Epithelial cell of proximal tubule (primary cell): ENCODE results near the gene GJB1. TPM values are rescaled to one million over a fixed set of nuclear protein-coding genes. Genes with fewer than 3 reads are reported as not detected.

Experiments
- DNase-seq: peaks from one replicate; pipeline ENCODE4 v3.0.0-alpha.2; 2011; ENCODE audit warnings: low read depth
- H3K4me3 ChIP-seq: 2 replicates; pipeline ENCODE4 v1.5.1; 2011; ENCODE audit warnings: low read depth, mild to moderate bottlenecking, low read length
- total RNA-seq: library from RNA; depleted of rRNA; stranded (reverse); fragments of >200 nt; gene quantifications from 2 replicates; pipeline ENCODE4 v1.2.3, GENCODE V29; 2015
- TF ChIP-seq, protein P1 (sequence below): conservative IDR thresholded peaks from 2 replicates; pipeline ENCODE4 v1.5.1; 2012; ENCODE audit warnings: low read depth, mild to moderate bottlenecking, low read length

The GJB1 gene
- total RNA-seq, 1 donor from 2014 or later = 0.40 TPM

DNA sequence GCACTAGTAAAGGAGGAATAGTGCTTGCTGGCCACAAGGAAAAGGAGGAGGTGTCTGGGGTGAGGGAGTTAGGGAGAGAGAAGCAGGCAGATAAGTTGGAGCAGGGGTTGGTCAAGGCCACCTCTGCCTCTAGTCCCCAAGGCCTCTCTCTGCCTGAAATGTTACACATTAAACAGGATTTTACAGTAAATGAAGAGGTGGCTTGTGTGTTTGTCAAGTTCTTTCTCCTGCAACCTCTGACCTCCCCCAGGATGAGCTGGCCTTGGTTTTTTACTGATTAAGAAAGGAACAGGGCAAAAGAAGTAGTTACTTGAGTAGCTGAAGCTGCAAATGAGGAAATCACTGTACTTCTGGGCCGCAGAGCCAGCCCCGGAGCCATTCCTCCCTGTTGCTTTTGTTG is 2.0 kb downstream of the GJB1 start:
- TF ChIP-seq, protein P1, sequence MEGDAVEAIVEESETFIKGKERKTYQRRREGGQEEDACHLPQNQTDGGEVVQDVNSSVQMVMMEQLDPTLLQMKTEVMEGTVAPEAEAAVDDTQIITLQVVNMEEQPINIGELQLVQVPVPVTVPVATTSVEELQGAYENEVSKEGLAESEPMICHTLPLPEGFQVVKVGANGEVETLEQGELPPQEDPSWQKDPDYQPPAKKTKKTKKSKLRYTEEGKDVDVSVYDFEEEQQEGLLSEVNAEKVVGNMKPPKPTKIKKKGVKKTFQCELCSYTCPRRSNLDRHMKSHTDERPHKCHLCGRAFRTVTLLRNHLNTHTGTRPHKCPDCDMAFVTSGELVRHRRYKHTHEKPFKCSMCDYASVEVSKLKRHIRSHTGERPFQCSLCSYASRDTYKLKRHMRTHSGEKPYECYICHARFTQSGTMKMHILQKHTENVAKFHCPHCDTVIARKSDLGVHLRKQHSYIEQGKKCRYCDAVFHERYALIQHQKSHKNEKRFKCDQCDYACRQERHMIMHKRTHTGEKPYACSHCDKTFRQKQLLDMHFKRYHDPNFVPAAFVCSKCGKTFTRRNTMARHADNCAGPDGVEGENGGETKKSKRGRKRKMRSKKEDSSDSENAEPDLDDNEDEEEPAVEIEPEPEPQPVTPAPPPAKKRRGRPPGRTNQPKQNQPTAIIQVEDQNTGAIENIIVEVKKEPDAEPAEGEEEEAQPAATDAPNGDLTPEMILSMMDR = no peak
- DNase-seq = no peak

DNA sequence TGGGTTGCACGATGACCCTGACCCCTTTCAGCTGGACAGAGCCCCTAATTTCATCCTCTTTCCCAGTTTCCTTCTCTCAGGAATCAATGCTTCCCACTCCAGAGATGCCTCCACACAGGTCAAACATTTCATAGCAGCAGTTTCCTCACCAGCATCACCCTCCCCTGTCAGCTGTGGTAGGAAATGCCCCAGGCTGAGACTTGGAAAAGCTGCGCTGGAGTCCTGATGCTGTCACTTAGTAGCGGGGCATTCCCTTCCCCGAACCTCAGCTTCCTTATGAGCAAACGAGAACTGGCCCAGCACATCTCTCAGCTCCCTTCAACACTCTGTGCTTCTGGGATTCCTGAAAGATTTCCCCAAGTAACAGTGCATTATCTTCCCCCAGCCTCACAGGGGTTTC is 2.7 kb downstream of the GJB1 start:
- TF ChIP-seq, protein P1 = no peak
- H3K4me3 ChIP-seq = no peak overlapping the region
- DNase-seq = no peak

More for the DNA sequence above, 2.0 kb downstream of the GJB1 start:
- no peak overlapping the region for H3K4me3 ChIP-seq

DNA sequence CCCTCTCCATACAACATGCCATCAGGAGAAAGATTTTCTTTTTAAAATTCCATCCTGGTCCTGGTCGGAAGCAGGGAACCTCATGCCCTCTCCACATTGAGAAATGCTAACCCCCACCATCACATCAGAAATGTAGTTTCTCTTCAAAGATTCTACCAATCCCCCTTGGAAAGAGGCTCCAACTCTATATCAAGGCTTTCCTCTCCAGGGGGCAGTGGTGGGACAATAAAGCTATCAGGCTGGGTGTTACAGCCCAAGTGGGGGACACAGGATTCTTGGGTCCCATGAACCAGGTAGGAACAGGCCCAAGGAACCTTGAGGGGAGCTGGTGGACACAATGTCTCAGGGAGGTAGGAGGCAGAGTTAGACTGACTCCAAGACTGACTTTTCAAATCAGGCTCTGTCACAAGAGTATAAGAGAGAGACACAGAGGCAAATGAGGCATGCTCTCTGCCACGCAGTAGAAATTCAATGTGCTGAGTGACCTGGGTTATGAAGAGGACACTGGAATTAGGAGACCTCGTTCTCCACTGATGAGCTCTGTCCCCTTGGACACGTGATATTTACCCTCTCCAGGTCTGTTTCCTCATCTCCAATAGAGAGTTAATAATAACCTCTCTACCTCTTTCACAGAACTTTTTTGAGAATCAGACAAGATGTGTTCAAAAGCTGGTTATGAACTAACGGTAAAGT is 4.5 kb downstream of the GJB1 start:
- DNase-seq = no peak
- no peak overlapping the region for H3K4me3 ChIP-seq
- TF ChIP-seq, protein P1 = no peak

DNA sequence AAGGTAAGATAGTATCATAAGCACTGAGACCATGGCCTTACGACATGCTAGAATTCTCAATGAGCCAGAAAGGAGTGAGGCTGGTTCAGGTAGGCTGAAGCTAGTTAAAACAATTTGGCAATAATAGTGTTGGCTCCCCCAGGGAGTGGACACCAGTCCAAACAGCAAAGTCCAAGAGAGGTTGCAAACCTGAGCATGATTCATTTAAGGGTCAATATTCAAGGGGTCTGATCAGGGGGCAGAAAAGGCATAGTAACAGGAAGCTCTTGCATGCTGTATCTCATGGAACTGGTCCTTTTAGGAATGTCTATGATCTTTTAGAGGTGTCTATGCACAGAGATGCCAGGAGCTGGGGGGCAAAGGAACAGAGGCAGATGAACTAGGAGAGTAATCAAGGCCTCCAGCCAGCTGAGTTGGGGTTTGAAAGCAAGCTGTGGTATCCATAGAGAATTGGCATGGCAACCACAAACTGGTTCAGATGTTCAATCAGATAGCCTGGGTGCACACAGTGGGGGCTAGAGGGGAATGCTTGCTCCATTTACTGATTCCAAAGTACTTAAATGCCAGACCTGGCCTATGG is 5.1 kb downstream of the GJB1 start:
- DNase-seq = no peak
- TF ChIP-seq, protein P1 = no peak
- H3K4me3 ChIP-seq = no peak overlapping the region

DNA sequence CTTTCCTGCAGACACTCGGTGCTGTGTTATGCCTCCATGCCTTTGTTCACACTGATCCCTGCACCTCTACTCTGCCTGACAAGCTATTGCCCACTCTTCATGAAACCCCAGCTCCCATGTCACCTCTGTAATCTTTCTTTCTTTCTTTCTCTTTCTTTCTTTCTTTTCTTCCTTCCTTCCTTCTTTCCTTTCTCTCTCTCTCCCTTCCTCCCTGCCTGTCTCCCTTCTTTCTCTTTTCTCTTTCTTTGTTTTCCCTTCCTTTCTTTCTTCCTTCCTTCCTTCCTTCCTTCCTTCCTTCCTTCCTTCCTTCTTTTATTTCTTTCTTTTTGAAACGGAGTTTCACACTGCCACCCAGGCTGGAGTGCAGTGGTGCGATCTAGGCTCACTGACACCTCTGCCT is 12.5 kb downstream of the GJB1 start:
- no peak overlapping the region for H3K4me3 ChIP-seq
- TF ChIP-seq, protein P1 = no peak
- no peak for DNase-seq

DNA sequence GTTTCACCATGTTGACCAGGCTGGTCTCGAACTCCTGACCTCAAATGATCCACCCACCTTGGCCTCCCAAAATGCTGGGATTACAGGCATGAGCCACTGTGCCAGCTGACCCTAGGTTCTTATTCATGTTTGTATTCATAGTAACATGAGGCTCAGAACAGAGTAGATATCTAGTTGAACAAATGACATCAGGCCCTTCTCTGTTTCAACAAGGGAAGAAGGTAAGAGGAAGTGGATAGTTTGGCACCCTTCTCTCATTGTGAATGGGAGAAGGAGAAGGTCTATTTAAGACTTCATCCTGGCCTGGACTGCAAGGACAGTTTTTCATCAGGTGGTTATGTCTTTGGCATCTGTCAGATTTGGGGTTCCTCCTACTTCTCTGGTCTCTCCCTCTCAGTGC is 13.8 kb downstream of the GJB1 start:
- no peak for DNase-seq
- TF ChIP-seq, protein P1 = no peak
- H3K4me3 ChIP-seq = no peak overlapping the region

DNA sequence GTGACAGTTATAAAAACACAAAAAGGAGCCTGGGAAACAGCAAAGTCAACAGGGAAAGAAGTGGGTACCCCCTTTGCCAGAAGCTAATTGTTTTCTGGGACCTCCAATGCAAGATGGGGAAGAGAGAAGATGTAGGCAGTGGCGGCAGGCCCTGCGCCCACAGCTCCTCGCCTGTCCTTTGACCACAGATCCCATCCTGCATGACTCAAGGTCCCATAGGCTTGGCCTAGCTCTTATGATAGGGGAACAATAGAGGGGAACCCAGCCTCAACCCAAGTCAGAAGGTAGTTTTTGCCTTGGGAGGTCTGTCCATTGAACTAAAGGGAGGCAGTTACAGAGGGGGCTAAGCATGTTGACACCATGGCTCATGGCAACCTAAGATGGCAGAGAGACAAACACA is 16.8 kb downstream of the GJB1 start:
- no peak for DNase-seq
- TF ChIP-seq, protein P1 = no peak
- H3K4me3 ChIP-seq = no peak overlapping the region
